NCI-H774 (cell line): ENCODE data around the gene ZNF423.

Experiments
- DNase-seq: peaks from one replicate; lab custom pipeline; 2025; lab: John Stamatoyannopoulos, UW

Gene ZNF423

GRCh38 chr16:49491106-49491670 is 364.7 kb downstream of the ZNF423 start:
- no peak for DNase-seq

- no peak for DNase-seq
Observed at GRCh38 chr16:49490321-49490705, 365.6 kb downstream of the ZNF423 start.

- DNase-seq: no peak
Observed at GRCh38 chr16:49489686-49490320, 366.1 kb downstream of the ZNF423 start.

GRCh38 chr16:49488740-49489525 is 367.0 kb downstream of the ZNF423 start:
- DNase-seq: no peak

GRCh38 chr16:49488336-49488735 is 367.6 kb downstream of the ZNF423 start:
- no peak for DNase-seq

GRCh38 chr16:49487746-49488145 is 368.2 kb downstream of the ZNF423 start:
- DNase-seq: no peak

- no peak for DNase-seq
Observed at GRCh38 chr16:49486400-49486799, 369.5 kb downstream of the ZNF423 start.

GRCh38 chr16:49485663-49486062 is 370.2 kb downstream of the ZNF423 start:
- DNase-seq: no peak

- DNase-seq: no peak
Observed at GRCh38 chr16:49484936-49485335, 371.0 kb downstream of the ZNF423 start.

GRCh38 chr16:49484451-49484849 is 371.5 kb downstream of the ZNF423 start:
- peak; percentile 72 for DNase-seq

- DNase-seq: no peak
Observed at GRCh38 chr16:49483651-49484450, 372.1 kb downstream of the ZNF423 start.

- no peak for DNase-seq
Observed at GRCh38 chr16:49483251-49483650, 372.7 kb downstream of the ZNF423 start.

GRCh38 chr16:49482690-49483089 is 373.2 kb downstream of the ZNF423 start:
- no peak for DNase-seq

GRCh38 chr16:49478616-49479015 is 377.3 kb downstream of the ZNF423 start:
- DNase-seq: no peak

GRCh38 chr16:49478107-49478506 is 377.8 kb downstream of the ZNF423 start:
- no peak for DNase-seq

GRCh38 chr16:49477250-49477895 is 378.5 kb downstream of the ZNF423 start:
- no peak for DNase-seq

- no peak for DNase-seq
Observed at GRCh38 chr16:49474741-49475140, 381.2 kb downstream of the ZNF423 start.

GRCh38 chr16:49473773-49474172 is 382.1 kb downstream of the ZNF423 start:
- no peak for DNase-seq

GRCh38 chr16:49473131-49473530 is 382.8 kb downstream of the ZNF423 start:
- no peak for DNase-seq

GRCh38 chr16:49472598-49472997 is 383.3 kb downstream of the ZNF423 start:
- DNase-seq: no peak

GRCh38 chr16:49471038-49471727 is 384.7 kb downstream of the ZNF423 start:
- no peak for DNase-seq
